Colonic mucosa (tissue), 4 donors: ENCODE data around the gene CHST7. TPM values are rescaled to one million over a fixed set of nuclear protein-coding genes. Genes with fewer than 3 reads are reported as not detected.

ENCODE experiments used
- DNase-seq: peaks from one replicate; pipeline ENCODE4 v3.0.0-alpha.2; 2020
- H3K27ac ChIP-seq: fragments of 200-600 bp; one replicate; pipeline ENCODE4 v1.8.0; 2021
- H3K27me3 ChIP-seq: fragments of 200-600 bp; one replicate; pipeline ENCODE4 v1.8.0; 2021
- H3K36me3 ChIP-seq: fragments of 200-600 bp; one replicate; pipeline ENCODE4 v1.8.0; 2021
- H3K4me1 ChIP-seq: fragments of 200-600 bp; one replicate; pipeline ENCODE4 v1.8.0; 2021; ENCODE audit warnings: mild to moderate bottlenecking
- H3K4me3 ChIP-seq: fragments of 200-600 bp; one replicate; pipeline ENCODE4 v1.8.0; 2021
- H3K9ac ChIP-seq, 2 donors: one replicate each; pipeline ENCODE4 v1.7.0; 2013; ENCODE audit warnings: control low read depth in 2 of 2, low read depth in 2 of 2, low read length in 2 of 2
- H3K9me3 ChIP-seq: fragments of 200-600 bp; one replicate; pipeline ENCODE4 v1.8.0; 2021
- CTCF ChIP-seq: fragments of 200-600 bp; IDR thresholded peaks from one replicate; pipeline ENCODE4 v1.8.0; 2022; ENCODE audit warnings: antibody characterized with exemption, mild to moderate bottlenecking
- intact Hi-C: fragments of 100-400 bp; cut with DNase I; formaldehyde crosslinking; loops from one replicate; pipeline ENCODE4 v1.14.1; 2022
- total RNA-seq, 2 donors: library from RNA; stranded (reverse); fragmentation: NEBNext Ultra II Directional in 1 of 2; extraction: Animal tissue kit (Norgen Biotek cat#: 25700) in 1 of 2; gene quantifications; one replicate each; pipeline ENCODE4 v1.2.1, GENCODE V29; 2021
- donor health status: healthy.
- donor health status: DM: no; HTN: no; CAD: no.
- donor health status: DM: no; HTN: no; CAD: no.

CHST7 gene
- total RNA-seq, 2 donors from 2014 or later, result 1.8 to 2.0 TPM

GRCh38 chrX:46601283-46601682 lies 27.7 kb downstream of the CHST7 start:
- no peak overlapping the region for H3K4me3 ChIP-seq
- no peak overlapping the region for H3K9ac ChIP-seq
- no peaks in the 10 kb centered on the region for H3K4me1 ChIP-seq
- no peaks in the 10 kb centered on the region for H3K27me3 ChIP-seq
- intact Hi-C loops, result no loop called here
- H3K9me3 ChIP-seq, result no peaks in the 10 kb centered on the region
- TF ChIP-seq CTCF, result no peak
- no peaks in the 10 kb centered on the region for H3K36me3 ChIP-seq
- no peak for DNase-seq
- H3K27ac ChIP-seq, result no peak overlapping the region

GRCh38 chrX:46602468-46603102 lies 29.0 kb downstream of the CHST7 start:
- DNase-seq, result no peak
- H3K36me3 ChIP-seq, result no peaks in the 10 kb centered on the region
- H3K9me3 ChIP-seq, result no peaks in the 10 kb centered on the region
- no peaks in the 10 kb centered on the region for H3K4me1 ChIP-seq
- intact Hi-C loops, result no loop called here
- H3K27me3 ChIP-seq, result no peaks in the 10 kb centered on the region
- no peak overlapping the region for H3K9ac ChIP-seq
- no peak overlapping the region for H3K4me3 ChIP-seq
- TF ChIP-seq CTCF, result no peak
- no peak overlapping the region for H3K27ac ChIP-seq

- no peak overlapping the region for H3K27ac ChIP-seq
- no peak overlapping the region for H3K9ac ChIP-seq
- no peaks in the 10 kb centered on the region for H3K36me3 ChIP-seq
- H3K4me1 ChIP-seq, result no peaks in the 10 kb centered on the region
- intact Hi-C loops, result no loop called here
- H3K27me3 ChIP-seq, result no peaks in the 10 kb centered on the region
- H3K9me3 ChIP-seq, result no peaks in the 10 kb centered on the region
- no peak overlapping the region for H3K4me3 ChIP-seq
- no peak for DNase-seq
- no peak for TF ChIP-seq CTCF
Measured at GRCh38 chrX:46607916-46608315, 34.4 kb downstream of the CHST7 start.

GRCh38 chrX:46610070-46610658 lies 36.6 kb downstream of the CHST7 start:
- no peaks in the 10 kb centered on the region for H3K36me3 ChIP-seq
- DNase-seq, result no peak
- H3K27ac ChIP-seq, result no peak overlapping the region
- H3K9me3 ChIP-seq, result no peaks in the 10 kb centered on the region
- no peaks in the 10 kb centered on the region for H3K4me1 ChIP-seq
- TF ChIP-seq CTCF, result no peak
- H3K4me3 ChIP-seq, result no peak overlapping the region
- intact Hi-C loops, result no loop called here
- no peak overlapping the region for H3K9ac ChIP-seq
- H3K27me3 ChIP-seq, result no peaks in the 10 kb centered on the region

GRCh38 chrX:46611658-46612362 lies 38.2 kb downstream of the CHST7 start:
- Histone ChIP-seq H3K27me3 (no peaks in the 10 kb centered on the region), H3K9ac (no peak overlapping the region), H3K4me3 (no peak overlapping the region), H3K27ac (no peak overlapping the region), H3K36me3 (no peaks in the 10 kb centered on the region), H3K4me1 (no peaks in the 10 kb centered on the region), H3K9me3 (no peaks in the 10 kb centered on the region)
- DNase-seq, result no peak
- no peak for TF ChIP-seq CTCF
- intact Hi-C loops, result no loop called here
